HG02571 (cell line): ENCODE data around the gene ONECUT2.
"Not testable (repeated sequence)": the region's sequence is repeated elsewhere in the genome, so short reads cannot be mapped to it uniquely, and the experiment has no call there.

Experiments
- ATAC-seq: cut with Tn5 transposase; IDR thresholded peaks from one replicate; pipeline ENCODE4 v1.9.1; 2021; ENCODE audit warnings: mild to moderate bottlenecking, moderate library complexity; ENCODE audit not compliant: unreplicated experiment

Gene ONECUT2

GRCh38 chr18:57434536-57435494, at the start of gene ONECUT2:
ONECUT2 (plus strand) TSS chr18:57435374; CDS start chr18:57435717, 343 bp downstream.
- ATAC-seq = peak; percentile 67

GRCh38 chr18:57389271-57389670, 45.9 kb upstream of the ONECUT2 start:
- no peak for ATAC-seq

GRCh38 chr18:57390044-57390443, 45.1 kb upstream of the ONECUT2 start:
- ATAC-seq = no peak

GRCh38 chr18:57394749-57395148, 40.4 kb upstream of the ONECUT2 start:
- not testable (repeated sequence) for ATAC-seq

GRCh38 chr18:57396831-57397230, 38.3 kb upstream of the ONECUT2 start:
- not testable (repeated sequence) for ATAC-seq

- ATAC-seq = no peak
Measured at GRCh38 chr18:57397440-57398132, 37.6 kb upstream of the ONECUT2 start.

GRCh38 chr18:57404345-57404744, 30.8 kb upstream of the ONECUT2 start:
- ATAC-seq = no peak

- no peak for ATAC-seq
Measured at GRCh38 chr18:57409650-57410049, 25.5 kb upstream of the ONECUT2 start.

GRCh38 chr18:57410749-57411148, 24.4 kb upstream of the ONECUT2 start:
- no peak for ATAC-seq

GRCh38 chr18:57416542-57416941, 18.6 kb upstream of the ONECUT2 start:
- no peak for ATAC-seq

GRCh38 chr18:57422313-57422872, 12.8 kb upstream of the ONECUT2 start:
- no peak for ATAC-seq

- ATAC-seq = no peak
Measured at GRCh38 chr18:57423821-57424220, 11.4 kb upstream of the ONECUT2 start.

GRCh38 chr18:57425096-57425495, 10.1 kb upstream of the ONECUT2 start:
- no peak for ATAC-seq

- no peak for ATAC-seq
Measured at GRCh38 chr18:57426187-57426586, 9.0 kb upstream of the ONECUT2 start.

GRCh38 chr18:57427429-57428201, 7.6 kb upstream of the ONECUT2 start:
- no peak for ATAC-seq

- ATAC-seq = no peak
Measured at GRCh38 chr18:57428221-57429150, 6.7 kb upstream of the ONECUT2 start.

- ATAC-seq = no peak
Measured at GRCh38 chr18:57429167-57430078, 5.8 kb upstream of the ONECUT2 start.

GRCh38 chr18:57430079-57431001, 4.8 kb upstream of the ONECUT2 start:
- ATAC-seq = no peak
